Skeletal muscle satellite cell (primary cell): ENCODE results near the gene TRIO.

Experiments
- H3K27me3 ChIP-seq: 2 replicates; pipeline ENCODE4 v1.7.0; 2013; ENCODE audit warnings: low read length; ENCODE audit not compliant: control insufficient read depth, insufficient read depth
- H3K36me3 ChIP-seq: 2 replicates; pipeline ENCODE4 v1.7.0; 2013; ENCODE audit warnings: mild to moderate bottlenecking, control low read depth, low read length; ENCODE audit not compliant: insufficient read depth
- H3K4me1 ChIP-seq: 2 replicates; pipeline ENCODE4 v1.7.0; 2013; ENCODE audit warnings: low read length; ENCODE audit not compliant: control insufficient read depth, insufficient read depth
- H3K4me2 ChIP-seq: 2 replicates; pipeline ENCODE4 v1.7.0; 2013; ENCODE audit warnings: mild to moderate bottlenecking, low read length
- H3K4me3 ChIP-seq: 2 replicates; pipeline ENCODE4 v1.7.0; 2013; ENCODE audit warnings: low read length
- H3K9ac ChIP-seq: 2 replicates; pipeline ENCODE4 v1.7.0; 2013; ENCODE audit warnings: mild to moderate bottlenecking, low read depth, low read length, moderate library complexity
- H3K9me3 ChIP-seq: replicated peaks from 2 replicates; pipeline ENCODE4 v1.7.0; 2013; ENCODE audit warnings: mild to moderate bottlenecking, control low read depth, low read length

TRIO gene

DNA sequence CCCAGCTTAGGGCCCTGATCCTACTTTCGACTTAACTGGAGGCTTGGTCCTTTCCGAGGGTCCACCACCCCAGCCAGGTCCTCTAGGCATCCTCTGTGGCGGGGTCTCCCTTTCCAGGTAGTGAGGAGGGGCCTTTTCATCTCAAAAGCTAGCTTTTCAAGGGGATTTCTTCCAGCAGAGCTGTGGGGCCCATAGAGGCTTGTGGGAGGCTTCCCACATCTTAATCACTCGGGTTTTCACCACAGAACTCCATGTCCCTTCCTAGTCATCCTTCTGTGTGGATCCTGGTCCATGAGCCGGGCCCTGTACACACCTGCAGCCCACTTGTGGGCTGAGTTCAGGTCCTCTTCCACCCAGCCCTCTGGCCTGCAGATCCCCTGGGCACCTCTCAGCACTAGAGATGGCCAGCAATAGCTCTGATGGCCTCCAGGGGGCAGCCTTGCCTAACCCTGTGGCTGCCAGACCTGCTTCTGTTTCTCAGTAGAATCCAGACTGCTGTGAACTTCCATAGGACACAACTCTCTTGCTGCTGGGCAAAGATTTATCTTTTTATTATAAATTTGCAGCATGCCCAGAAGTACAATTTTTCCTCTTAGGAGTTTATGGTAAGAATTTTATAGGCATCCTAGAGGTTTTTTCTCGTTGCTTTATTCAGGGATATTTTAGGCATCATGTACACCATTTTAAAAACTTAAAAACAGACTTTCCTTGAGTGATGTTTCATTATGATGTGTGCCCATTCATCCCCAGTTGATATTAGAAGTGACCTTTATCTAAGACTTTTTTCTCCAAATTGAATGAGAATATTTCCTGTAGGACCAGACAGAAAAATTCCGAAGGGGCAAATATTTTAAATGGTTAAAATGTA is 208.9 kb downstream of the TRIO start:
- no peak overlapping the region for H3K9ac ChIP-seq
- no peak overlapping the region for H3K4me3 ChIP-seq
- H3K9me3 ChIP-seq = no peaks in the 10 kb centered on the region
- no peaks in the 10 kb centered on the region for H3K27me3 ChIP-seq
- peaks cover 13% of the 10 kb centered on the region for H3K4me1 ChIP-seq
- peaks cover 75% of the 10 kb centered on the region for H3K36me3 ChIP-seq
- no peak overlapping the region for H3K4me2 ChIP-seq

DNA sequence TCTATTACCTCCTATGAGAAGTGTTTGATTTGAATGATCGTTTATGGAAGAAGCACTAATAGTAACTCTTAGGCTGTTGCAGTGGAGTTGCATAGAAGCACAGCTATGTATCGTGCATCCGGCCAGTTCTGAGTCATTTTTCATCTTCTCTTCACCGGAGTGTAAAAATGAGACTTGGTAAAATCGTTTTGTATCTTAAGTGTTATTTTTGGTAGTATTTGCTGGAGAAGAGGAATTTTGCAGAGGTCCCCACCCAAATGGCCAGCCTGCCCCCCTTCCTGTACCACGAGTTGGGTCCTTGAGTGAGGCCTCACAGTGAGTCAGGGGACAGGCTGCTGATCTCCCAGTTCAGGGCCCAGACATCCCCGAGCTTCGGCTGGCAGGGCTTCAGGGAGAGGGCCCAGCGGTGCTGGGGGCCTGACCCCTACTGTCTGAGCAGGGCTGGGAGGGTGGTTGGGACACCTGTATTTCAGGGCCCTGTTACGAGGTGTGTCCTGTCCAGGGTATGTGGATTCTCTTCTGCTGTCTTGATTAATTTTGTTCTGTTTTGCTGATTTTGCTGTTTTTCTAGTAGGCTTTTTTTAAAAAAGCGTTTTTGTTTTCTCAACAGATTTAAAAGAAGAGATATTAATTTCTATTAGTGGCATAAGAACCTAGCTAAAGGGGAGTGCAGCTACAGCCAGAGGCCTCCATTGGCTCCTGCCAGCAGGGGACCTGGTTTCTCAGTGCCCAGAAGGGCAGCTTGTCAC is 210.8 kb downstream of the TRIO start:
- Histone ChIP-seq H3K9ac (no peak overlapping the region), H3K36me3 (peaks cover 77% of the 10 kb centered on the region), H3K27me3 (no peaks in the 10 kb centered on the region), H3K4me2 (no peak overlapping the region), H3K9me3 (no peaks in the 10 kb centered on the region), H3K4me3 (no peak overlapping the region), H3K4me1 (peaks cover 13% of the 10 kb centered on the region)

DNA sequence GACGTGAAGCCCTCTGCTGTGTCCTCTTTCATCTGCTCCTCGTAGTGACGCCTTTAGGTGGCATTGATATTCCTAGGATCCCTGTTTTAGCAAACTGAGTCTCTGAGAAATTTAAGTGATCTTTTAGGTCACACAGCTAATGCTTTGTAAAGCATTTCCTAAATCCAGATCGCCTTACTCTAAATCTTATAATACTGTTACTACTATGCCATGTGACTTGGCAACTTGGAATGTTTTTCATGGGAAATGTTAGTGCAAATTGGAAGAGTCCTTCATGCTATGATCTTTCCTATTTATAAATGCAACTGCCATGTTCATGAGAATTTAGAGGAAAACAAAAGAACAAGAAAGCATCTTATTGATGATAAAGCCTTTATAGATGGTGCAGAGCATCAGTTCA is 212.2 kb downstream of the TRIO start:
- no peak overlapping the region for H3K9ac ChIP-seq
- H3K36me3 ChIP-seq = peaks cover 78% of the 10 kb centered on the region
- H3K4me2 ChIP-seq = no peak overlapping the region
- H3K4me1 ChIP-seq = peaks cover 13% of the 10 kb centered on the region
- H3K27me3 ChIP-seq = no peaks in the 10 kb centered on the region
- H3K9me3 ChIP-seq = no peaks in the 10 kb centered on the region
- no peak overlapping the region for H3K4me3 ChIP-seq

DNA sequence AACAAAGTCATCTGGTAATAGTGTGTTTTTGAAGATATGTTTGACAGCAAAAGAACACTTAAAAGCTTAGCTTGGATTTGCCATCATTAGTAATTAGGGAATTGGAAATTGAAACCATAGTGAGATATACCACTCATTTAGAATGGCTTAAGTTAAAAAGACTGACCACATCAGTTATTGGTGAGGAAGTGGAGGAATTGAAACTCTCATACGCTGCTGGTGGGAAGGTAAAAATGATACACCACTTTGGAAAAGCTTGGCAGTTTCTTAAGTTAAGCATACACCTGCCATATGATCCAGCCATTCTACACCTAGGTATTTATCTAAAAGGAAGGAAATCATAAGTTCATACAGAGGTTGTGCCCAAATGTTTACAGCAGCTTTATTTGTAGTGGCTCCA is 213.2 kb downstream of the TRIO start:
- peaks cover 80% of the 10 kb centered on the region for H3K36me3 ChIP-seq
- no peaks in the 10 kb centered on the region for H3K9me3 ChIP-seq
- no peak overlapping the region for H3K9ac ChIP-seq
- H3K4me3 ChIP-seq = no peak overlapping the region
- H3K4me2 ChIP-seq = no peak overlapping the region
- H3K27me3 ChIP-seq = no peaks in the 10 kb centered on the region
- H3K4me1 ChIP-seq = peaks cover 13% of the 10 kb centered on the region

DNA sequence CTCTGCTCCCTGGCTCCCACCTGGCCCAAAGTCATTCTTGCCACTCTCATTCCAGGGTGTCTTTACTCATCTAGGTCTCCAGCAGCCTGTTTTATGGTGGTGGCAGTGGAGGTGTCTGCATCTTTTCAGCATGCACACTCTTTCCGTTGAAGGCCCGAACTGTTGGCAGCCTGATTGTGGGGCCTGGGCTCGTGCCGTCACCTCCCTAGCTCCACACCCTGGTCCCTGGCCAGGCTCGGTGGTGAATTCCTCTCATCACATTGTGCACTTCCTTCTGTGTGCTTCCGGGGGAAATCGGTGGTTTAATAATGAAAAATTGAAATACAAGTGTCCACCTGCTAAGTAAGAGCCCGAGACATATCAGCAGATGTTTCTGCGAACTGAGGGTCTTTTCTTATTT is 214.3 kb downstream of the TRIO start:
- peaks cover 13% of the 10 kb centered on the region for H3K4me1 ChIP-seq
- H3K4me2 ChIP-seq = no peak overlapping the region
- peaks cover 84% of the 10 kb centered on the region for H3K36me3 ChIP-seq
- no peaks in the 10 kb centered on the region for H3K9me3 ChIP-seq
- no peak overlapping the region for H3K9ac ChIP-seq
- H3K27me3 ChIP-seq = no peaks in the 10 kb centered on the region
- H3K4me3 ChIP-seq = no peak overlapping the region

DNA sequence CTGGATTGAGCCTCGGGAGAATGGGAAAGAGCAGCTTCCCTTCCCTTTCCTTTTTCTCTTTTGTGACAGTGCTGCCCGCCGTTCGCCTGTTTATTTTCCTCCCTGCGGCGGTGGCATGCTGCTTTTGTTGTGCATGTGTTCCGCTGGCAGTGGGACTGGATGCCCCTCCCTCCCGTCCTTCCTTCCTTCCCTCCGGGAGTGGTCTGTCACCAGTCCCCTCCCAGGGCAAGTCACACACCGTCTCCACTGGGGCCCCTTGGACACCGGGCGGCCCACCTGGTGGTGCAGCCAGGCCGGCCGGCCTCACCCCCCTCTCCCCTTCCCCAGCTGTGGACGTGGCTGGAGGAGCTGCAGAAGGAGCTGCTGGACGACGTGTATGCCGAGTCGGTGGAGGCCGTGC is 214.7 kb downstream of the TRIO start:
- peaks cover 13% of the 10 kb centered on the region for H3K4me1 ChIP-seq
- H3K4me3 ChIP-seq = no peak overlapping the region
- H3K36me3 ChIP-seq = peaks cover 85% of the 10 kb centered on the region
- H3K4me2 ChIP-seq = no peak overlapping the region
- H3K27me3 ChIP-seq = no peaks in the 10 kb centered on the region
- no peak overlapping the region for H3K9ac ChIP-seq
- H3K9me3 ChIP-seq = no peaks in the 10 kb centered on the region

DNA sequence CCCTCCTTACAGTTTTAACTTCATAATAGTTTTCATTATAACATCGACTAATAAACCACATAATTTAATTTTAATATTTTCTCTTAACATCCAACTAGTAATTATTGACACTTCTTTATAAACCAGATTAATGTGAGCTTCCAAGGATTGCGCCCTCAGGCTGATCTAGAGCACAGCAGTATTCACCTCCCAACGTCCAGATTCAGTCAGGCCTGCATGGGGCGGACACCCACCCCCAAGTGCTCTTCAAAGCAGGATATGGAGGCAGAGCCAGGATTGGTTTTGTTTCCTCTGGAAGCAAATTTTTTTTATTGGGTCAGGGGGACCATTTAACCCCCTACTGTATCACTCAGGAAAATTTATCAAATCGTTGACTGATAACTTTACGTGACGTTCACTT is 215.4 kb downstream of the TRIO start:
- Histone ChIP-seq H3K9ac (no peak overlapping the region), H3K4me2 (no peak overlapping the region), H3K27me3 (no peaks in the 10 kb centered on the region), H3K9me3 (no peaks in the 10 kb centered on the region), H3K4me3 (no peak overlapping the region), H3K36me3 (peaks cover 89% of the 10 kb centered on the region), H3K4me1 (peaks cover 13% of the 10 kb centered on the region)

DNA sequence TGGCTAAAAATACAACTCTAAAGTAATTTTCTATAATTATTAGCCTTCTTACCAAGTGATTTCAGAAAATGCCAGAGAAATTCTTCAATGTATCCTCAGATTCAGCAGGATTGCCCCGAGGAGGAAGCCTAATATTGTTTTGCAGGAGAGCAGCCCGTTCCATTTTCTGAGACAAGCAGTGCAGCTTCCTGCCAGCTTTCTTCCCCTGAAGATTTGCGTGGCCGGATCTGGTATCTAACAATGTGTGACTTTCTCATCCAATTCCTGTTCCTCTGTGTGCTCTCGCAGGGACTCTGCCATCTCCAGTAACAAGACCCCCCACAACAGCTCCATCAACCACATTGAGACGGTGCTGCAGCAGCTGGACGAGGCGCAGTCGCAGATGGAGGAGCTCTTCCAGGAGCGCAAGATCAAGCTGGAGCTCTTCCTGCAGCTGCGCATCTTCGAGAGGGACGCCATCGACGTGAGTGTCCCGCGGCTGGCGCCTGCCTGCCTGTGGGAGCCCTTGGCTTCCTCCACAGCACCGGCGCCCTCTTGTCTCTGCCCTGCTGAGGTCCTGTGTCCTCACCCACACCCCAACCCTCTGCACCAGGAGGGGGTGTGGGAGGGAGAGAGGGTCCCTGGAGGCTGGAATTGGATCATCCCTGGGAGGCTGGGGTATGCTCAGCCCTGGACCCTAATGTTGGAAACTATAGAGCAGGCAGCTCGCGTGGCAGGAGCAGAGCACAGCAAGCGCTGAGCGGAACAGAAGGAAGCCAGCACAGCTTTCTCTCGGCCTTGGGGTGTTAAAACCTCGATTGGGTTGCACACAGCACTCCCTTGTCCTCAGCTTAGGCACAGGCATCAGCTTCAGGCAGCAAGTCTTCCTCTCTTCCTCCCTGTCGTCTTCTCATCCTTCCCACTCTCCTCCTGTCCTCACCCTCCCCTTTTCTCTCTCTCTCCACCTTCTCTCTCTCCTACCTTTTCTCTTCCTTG is 216.2 kb downstream of the TRIO start:
- Histone ChIP-seq H3K36me3 (peaks cover 94% of the 10 kb centered on the region), H3K4me2 (no peak overlapping the region), H3K4me3 (no peak overlapping the region), H3K9ac (no peak overlapping the region), H3K27me3 (no peaks in the 10 kb centered on the region), H3K4me1 (peaks cover 11% of the 10 kb centered on the region), H3K9me3 (no peaks in the 10 kb centered on the region)

DNA sequence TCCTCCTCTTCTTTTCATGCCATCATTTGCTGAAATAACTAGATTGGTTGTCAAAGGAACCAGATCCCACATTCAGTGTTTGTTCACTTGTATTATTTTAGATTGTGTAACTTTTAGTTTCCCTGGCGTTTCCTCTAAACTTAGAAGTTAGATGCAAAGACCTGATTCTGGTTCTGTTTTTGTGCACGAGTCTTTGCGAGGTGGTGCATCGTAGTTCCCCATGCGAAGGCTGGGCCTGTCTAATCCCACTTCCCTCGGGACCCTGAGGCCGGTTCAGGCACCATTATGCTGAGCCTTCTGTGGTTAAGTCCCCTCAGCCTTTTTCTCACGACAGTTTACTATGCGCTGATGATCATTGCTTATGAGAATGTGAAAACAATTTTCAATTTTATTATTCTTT is 219.3 kb downstream of the TRIO start:
- H3K9me3 ChIP-seq = no peaks in the 10 kb centered on the region
- H3K9ac ChIP-seq = no peak overlapping the region
- no peak overlapping the region for H3K4me2 ChIP-seq
- H3K27me3 ChIP-seq = no peaks in the 10 kb centered on the region
- no peaks in the 10 kb centered on the region for H3K4me1 ChIP-seq
- H3K4me3 ChIP-seq = no peak overlapping the region
- peaks cover 96% of the 10 kb centered on the region for H3K36me3 ChIP-seq

DNA sequence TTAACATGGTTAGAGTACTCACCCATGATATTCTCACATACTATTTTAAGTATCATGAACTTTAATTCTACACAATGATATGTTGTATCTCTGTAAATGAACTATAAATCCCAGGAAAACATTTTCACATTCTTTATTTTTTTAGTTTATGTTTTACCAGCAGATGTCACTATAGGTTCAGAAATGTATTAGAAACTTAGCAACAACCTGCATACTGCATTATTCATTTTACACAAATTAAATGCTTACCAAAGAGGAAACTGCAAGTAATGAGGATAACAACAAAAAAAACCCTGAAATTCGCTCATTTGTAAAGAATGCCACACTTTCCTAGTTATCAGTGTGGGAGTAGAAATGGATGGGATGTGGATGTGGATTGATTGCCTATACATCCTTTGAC is 221.0 kb downstream of the TRIO start:
- no peak overlapping the region for H3K4me3 ChIP-seq
- no peak overlapping the region for H3K9ac ChIP-seq
- H3K27me3 ChIP-seq = no peaks in the 10 kb centered on the region
- no peaks in the 10 kb centered on the region for H3K9me3 ChIP-seq
- no peak overlapping the region for H3K4me2 ChIP-seq
- H3K4me1 ChIP-seq = no peaks in the 10 kb centered on the region
- peaks cover 96% of the 10 kb centered on the region for H3K36me3 ChIP-seq
